Right hindlimb (tissue), 1 donor: Measurements from ENCODE around the gene GPR27.

Experiments
- DNase-seq: peaks from one replicate; pipeline ENCODE4 v3.0.0-alpha.2; 2018

The GPR27 gene

GRCh38 chr3:71786551-71786950 lies 32.9 kb downstream of the GPR27 start:
- DNase-seq = peak; percentile 77

- DNase-seq = no peak
Observed at GRCh38 chr3:71787851-71788405, 34.3 kb downstream of the GPR27 start.

GRCh38 chr3:71789922-71790321 lies 36.3 kb downstream of the GPR27 start:
- no peak for DNase-seq

- no peak for DNase-seq
Observed at GRCh38 chr3:71791634-71792033, 38.0 kb downstream of the GPR27 start.

GRCh38 chr3:71796290-71796689 lies 42.6 kb downstream of the GPR27 start:
- DNase-seq = no peak

- DNase-seq = no peak
Observed at GRCh38 chr3:71797455-71797854, 43.8 kb downstream of the GPR27 start.

GRCh38 chr3:71800023-71800422 lies 46.4 kb downstream of the GPR27 start:
- no peak for DNase-seq

GRCh38 chr3:71801986-71802385 lies 48.3 kb downstream of the GPR27 start:
- DNase-seq = no peak

GRCh38 chr3:71803248-71803647 lies 49.6 kb downstream of the GPR27 start:
- DNase-seq = no peak

GRCh38 chr3:71805199-71805598 lies 51.5 kb downstream of the GPR27 start:
- DNase-seq = no peak

GRCh38 chr3:71805691-71806090 lies 52.0 kb downstream of the GPR27 start:
- no peak for DNase-seq
